ENCODE data around the gene MAP3K14.

DNA sequence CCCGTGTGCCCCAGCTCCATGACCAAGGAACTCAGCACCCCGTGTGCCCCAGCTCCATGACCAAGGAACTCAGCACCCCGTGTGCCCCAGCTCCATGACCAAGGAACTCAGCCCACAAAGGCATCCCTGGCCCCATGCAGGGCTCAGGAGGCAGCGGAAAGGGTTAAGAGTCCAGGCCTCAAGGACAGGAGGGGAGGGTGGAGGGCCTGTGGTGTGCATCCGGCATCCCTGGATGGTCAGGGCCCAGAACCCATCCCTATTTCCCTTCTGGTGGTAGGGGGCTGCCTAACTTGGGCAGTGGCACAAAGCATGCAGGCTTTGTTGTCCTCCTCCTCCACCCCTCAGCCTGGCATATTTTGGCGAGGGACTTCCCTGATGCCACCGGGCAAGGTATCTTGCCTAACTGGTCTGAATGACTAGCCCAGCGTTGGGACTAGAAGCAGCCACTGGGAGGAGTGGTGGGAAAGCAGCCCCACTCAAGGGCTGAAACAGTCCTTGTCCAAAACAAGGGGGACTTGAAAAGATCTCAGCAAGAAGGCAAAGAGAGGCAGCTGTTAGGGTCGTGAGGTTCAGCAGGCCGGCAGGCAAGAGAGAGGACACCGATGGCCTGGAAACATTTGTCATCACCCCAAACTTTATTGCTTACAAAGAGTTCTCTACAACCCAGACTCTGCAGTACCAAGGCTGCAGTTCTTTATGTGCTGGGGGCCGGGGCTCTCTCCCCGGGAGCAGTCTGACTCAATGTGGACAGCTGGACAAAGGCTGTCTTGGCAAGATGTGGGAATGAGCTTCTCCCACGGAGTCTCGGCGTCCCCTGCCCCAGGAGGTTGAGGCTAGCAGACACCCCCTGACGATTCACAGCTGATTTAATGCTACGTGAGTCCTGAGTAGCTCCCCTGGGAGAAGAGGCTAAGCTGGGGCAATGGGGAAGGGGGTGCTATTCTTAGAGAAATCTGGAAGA, 54.0 kb downstream of the MAP3K14 start:
- TF ChIP-seq POLR2AphosphoS5 (IDR thresholded peaks at IDR 0.05) = no peak
- TF ChIP-seq, protein P1, sequence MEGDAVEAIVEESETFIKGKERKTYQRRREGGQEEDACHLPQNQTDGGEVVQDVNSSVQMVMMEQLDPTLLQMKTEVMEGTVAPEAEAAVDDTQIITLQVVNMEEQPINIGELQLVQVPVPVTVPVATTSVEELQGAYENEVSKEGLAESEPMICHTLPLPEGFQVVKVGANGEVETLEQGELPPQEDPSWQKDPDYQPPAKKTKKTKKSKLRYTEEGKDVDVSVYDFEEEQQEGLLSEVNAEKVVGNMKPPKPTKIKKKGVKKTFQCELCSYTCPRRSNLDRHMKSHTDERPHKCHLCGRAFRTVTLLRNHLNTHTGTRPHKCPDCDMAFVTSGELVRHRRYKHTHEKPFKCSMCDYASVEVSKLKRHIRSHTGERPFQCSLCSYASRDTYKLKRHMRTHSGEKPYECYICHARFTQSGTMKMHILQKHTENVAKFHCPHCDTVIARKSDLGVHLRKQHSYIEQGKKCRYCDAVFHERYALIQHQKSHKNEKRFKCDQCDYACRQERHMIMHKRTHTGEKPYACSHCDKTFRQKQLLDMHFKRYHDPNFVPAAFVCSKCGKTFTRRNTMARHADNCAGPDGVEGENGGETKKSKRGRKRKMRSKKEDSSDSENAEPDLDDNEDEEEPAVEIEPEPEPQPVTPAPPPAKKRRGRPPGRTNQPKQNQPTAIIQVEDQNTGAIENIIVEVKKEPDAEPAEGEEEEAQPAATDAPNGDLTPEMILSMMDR (IDR thresholded peaks at IDR 0.05) = no peak

Data from suprapubic skin (tissue), 3 donors.